AG20443 (cell line): ENCODE data around the gene BPIFA2.

Experiments
- DNase-seq: peaks from one replicate; pipeline ENCODE4 v3.0.0; 2012; ENCODE audit warnings: low spot score, mixed read lengths

BPIFA2 gene

GRCh38 chr20:33202451-33202850 lies 34.5 kb downstream of the BPIFA2 start:
- no peak for DNase-seq

- DNase-seq, result no peak
Observed at GRCh38 chr20:33203444-33203843, 35.5 kb downstream of the BPIFA2 start.

GRCh38 chr20:33209789-33210188 lies 41.8 kb downstream of the BPIFA2 start:
- peak; percentile 86 for DNase-seq

- no peak for DNase-seq
Observed at GRCh38 chr20:33210371-33210770, 42.4 kb downstream of the BPIFA2 start.

- DNase-seq, result peak; percentile 50
Observed at GRCh38 chr20:33211817-33212424, 44.0 kb downstream of the BPIFA2 start.

GRCh38 chr20:33217052-33217451 lies 49.1 kb downstream of the BPIFA2 start, which contains the start of gene BPIFA3:
Gene BPIFA3 (plus strand): TSS chr20:33217352. CDS start chr20:33217537, 185 bp downstream.
- DNase-seq, result no peak

GRCh38 chr20:33224399-33224798 lies 56.4 kb downstream of the BPIFA2 start:
- no peak for DNase-seq

- DNase-seq, result no peak
Observed at GRCh38 chr20:33229843-33230242, 61.9 kb downstream of the BPIFA2 start.
